Ureter (tissue), 1 donor: ENCODE data around the gene TSHZ2. TPM values are rescaled to one million over a fixed set of nuclear protein-coding genes. Genes with fewer than 3 reads are reported as not detected.
"Not testable (repeated sequence)": the region's sequence is repeated elsewhere in the genome, so short reads cannot be mapped to it uniquely, and the experiment has no call there.

Experiments
- DNase-seq: peaks from one replicate; pipeline ENCODE4 v3.0.0-alpha.2; 2020; ENCODE audit warnings: low spot score
- total RNA-seq: library from RNA; stranded (reverse); gene quantifications from one replicate; pipeline ENCODE4 v1.2.4, GENCODE V29; 2023
- donor health status: DM: yes; HTN: yes; CAD: no.

Gene TSHZ2
- total RNA-seq, 1 donor from 2014 or later, result 23.3 TPM

- no peak for DNase-seq
These were observed 113.6 kb downstream of the TSHZ2 start for GRCh38 chr20:53085720-53086119.

- DNase-seq, result no peak
These were observed 115.0 kb downstream of the TSHZ2 start for GRCh38 chr20:53087037-53087777.

DNA sequence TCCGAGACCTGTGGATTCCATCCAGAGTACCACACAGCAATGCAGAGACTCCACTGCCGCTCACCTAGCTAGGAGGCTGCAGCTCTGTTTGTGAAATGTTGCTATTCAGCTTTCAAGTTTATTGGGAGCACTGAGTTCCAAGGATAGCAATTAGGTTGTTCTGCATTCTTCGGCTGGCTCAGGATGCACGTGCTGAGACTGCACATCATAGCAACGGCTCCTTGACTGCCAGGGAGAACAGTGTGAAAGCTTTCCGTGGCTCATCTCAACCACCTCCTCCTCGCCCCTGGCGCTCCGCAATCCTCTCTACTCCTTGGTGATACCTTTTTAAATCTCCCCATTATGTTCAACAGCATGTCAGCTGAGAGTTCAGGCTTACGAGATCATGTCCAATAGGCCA is 116.6 kb downstream of the TSHZ2 start:
- no peak for DNase-seq

GRCh38 chr20:53089851-53090250 is 117.7 kb downstream of the TSHZ2 start:
- DNase-seq, result not testable (repeated sequence)

DNA sequence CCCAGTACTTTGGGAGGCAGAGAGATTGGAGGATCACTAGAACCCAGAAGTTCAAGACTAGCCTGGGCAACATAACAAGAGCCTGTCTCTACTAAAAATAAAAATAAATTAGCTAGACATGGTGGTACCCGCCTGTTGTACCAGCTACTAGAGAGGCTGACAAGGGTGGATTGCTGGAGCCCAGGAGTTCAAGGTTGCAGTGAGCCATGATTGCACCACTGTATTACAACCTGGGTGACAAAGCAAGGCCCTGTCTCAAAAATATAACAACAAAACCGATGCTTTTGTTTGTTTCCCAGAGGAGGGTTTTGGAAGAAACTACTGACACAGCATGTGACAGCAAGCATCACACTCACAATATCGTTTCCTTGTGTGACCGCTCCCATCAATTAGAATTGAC is 119.6 kb downstream of the TSHZ2 start:
- no peak for DNase-seq

- no peak for DNase-seq
These were observed 120.7 kb downstream of the TSHZ2 start for GRCh38 chr20:53092772-53093300.

- DNase-seq, result no peak
These were observed 125.2 kb downstream of the TSHZ2 start for GRCh38 chr20:53097371-53097770.

DNA sequence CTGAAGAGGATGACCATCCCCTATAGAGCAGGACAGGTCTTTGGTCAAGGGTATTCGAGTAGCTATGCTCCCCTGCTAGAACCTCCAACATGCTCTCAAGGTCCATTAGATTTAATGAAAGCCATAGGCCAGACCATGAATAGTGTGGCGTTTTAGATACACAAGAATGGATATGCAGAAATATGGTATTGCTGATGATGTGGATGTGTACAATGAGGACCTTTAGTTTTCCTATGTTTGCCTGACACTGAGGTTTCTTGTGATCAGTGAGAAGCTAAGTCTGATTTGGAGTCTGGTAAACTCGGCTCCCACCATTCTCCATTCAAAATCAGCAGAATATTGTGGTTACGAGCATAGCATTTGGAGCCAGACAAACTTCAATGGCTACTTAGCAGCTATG is 125.6 kb downstream of the TSHZ2 start:
- DNase-seq, result no peak

- DNase-seq, result no peak
These were observed 126.5 kb downstream of the TSHZ2 start for GRCh38 chr20:53098621-53099020.

GRCh38 chr20:53099856-53100255 is 127.7 kb downstream of the TSHZ2 start:
- no peak for DNase-seq

DNA sequence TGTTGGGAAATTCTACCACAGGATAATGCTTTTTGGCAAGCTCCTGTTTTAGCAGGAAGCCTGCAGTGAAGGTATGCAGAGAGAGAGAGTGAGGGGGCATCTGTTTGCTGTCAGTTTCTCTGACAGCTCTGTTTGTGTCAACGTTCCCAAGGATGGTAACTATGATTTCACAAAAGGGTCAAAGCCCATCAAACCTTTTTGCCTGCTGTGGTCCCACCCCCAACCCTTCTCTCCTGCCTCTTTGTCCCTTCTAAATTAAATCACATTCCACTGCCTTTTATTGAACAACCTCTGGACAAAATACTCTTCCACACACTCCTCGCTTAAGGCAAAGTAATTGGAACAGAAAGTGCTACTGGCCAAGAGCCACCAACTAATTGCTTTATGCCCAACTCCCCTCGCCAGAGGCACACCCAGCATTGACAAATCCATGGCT is 128.3 kb downstream of the TSHZ2 start:
- no peak for DNase-seq

DNA sequence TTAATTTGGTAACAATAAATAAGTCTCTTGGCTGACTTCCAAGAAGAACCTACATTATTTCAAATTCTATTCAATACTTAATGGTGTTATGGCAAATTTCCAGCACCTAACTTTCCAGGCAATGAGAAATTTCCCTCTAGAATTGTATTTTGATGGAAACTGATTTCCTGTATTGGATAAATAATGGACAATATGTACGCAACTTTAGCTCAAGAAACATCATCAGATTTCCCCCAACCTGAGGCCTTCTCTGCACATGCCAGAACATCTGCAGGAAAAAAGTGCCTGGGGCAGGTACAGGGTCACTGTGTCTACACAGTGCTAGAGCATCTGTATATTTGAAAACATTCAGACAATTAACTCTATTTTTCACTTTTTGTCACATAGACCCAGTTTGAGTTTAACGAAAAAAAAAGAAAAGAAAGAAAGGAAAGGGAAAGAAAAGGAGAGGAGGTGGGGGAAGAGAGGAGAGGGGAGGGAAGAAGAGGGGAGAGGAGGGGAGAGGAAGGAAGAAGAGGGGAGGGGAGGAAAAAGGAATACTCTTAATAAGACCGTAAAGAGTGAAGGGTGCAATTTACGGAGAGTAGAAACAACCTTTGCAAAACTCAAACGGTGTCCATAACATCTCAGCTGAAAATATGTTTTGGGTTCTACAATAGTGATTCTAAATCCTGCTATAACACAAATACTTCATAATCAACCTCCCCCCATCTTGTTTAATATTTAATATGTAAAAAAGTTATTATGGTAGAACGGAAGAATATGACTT is 130.0 kb downstream of the TSHZ2 start:
- no peak for DNase-seq

GRCh38 chr20:53103124-53103523 is 131.0 kb downstream of the TSHZ2 start:
- DNase-seq, result no peak

- no peak for DNase-seq
These were observed 132.7 kb downstream of the TSHZ2 start for GRCh38 chr20:53104884-53105283.

DNA sequence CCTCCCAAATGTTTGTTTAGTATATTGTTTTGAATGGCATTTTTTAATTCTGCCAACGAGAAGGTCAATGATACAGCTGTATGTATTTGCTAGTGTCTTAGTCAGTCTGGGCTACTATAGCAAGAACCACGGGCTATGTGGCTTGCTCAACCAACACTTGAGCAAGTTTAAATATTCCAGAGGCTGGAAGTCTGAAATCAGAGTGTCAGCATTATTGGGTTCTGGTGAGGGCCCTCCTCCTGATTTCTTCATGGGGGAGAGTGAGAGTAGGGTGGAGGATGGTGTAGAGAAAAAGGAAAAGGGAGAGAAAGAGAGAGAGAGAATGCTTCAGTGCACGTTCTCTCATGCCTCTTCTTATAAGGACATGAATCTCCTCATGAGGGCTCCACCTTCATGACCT is 144.6 kb downstream of the TSHZ2 start:
- DNase-seq, result no peak

DNA sequence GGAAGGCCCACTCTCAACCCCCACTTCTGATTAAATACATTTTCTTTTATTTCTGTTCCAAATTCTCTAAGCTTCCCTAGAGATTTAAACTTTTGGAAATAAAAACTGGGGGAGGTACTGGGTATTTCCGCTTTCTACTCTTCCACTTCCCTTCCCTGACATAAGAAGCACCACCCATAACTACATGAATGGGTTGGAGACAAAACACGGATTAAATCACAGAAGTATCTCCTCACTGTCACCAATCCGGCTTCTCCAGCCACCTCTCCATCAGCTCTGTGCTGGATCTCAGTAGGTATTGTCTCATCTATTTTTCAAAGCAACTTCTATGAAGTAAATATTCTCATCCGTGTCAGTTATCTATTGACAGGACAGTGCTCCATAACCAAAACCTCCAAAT is 150.7 kb downstream of the TSHZ2 start:
- no peak for DNase-seq

GRCh38 chr20:53124075-53124551 is 152.0 kb downstream of the TSHZ2 start:
- DNase-seq, result no peak

- no peak for DNase-seq
These were observed 152.6 kb downstream of the TSHZ2 start for GRCh38 chr20:53124803-53125202.

- no peak for DNase-seq
These were observed 154.0 kb downstream of the TSHZ2 start for GRCh38 chr20:53126185-53126584.

- DNase-seq, result no peak
These were observed 154.9 kb downstream of the TSHZ2 start for GRCh38 chr20:53127027-53127426.

DNA sequence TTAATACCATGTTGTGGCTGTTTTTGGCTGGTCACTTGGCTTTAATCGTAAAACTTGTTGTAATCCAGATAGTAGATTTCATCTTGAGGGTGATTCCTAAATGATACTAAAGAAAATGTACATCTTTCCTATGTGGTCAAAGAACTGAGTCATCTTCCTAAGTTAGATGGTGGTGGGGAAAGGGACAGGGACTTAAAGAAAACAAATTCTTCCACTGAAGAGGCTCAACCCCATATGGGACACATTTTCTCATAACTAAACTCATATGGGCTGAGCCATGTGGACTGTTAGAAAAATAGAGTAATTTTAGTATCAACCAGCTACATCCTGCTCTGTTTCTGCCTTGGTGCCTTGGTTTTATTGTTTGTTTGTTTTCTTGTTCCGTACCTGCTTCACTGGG is 155.8 kb downstream of the TSHZ2 start:
- no peak for DNase-seq

DNA sequence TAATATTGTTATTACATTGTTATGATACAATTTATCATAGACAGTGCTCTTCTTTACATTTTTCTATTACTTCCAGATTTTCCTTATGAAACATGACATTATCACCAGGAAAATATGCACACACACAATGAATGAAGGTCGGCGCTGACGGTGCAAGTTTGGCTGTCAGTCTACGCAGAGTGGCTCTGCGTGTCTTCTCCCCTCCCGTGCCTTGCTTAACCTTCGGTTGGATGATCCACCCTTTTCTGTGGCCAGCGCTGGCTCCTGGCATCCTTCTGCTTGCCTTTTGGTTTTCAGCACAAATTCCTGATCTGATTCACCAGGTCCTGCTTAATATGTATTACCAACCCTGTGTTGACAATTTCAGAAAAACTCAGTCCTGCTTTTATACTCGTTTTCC is 157.4 kb downstream of the TSHZ2 start:
- DNase-seq, result no peak

DNA sequence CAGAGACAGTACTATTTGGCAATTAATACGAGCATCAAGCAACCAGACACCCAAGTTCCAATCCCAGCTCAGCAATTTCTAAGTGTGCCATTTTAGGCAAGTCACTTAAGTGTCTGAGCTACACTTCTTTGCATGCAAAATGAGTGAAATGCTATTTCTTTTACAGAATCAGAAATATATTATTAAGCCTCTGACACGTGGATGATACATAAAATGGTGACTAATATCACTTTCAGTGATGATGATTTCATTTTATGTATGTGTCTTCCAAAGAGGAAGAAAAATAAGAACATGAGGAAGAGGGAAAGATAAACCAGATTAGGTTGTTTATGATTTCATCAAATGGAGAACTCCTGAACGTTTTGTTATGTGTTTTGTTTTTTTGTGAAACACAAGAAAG is 158.6 kb downstream of the TSHZ2 start:
- no peak for DNase-seq
